Astrocyte (in vitro differentiated cells and primary cell): ENCODE measurements around the gene NENF. TPM values are rescaled to one million over a fixed set of nuclear protein-coding genes. Genes with fewer than 3 reads are reported as not detected.

Experiments used
- DNase-seq: peaks from one replicate; pipeline ENCODE4 v3.0.0-alpha.2; 2010; ENCODE audit warnings: low read depth
- FAIRE-seq: peaks from 2 replicates; lab custom pipeline; 2011; peaks lifted over from hg19 to GRCh38; lab: Jason Lieb, UNC
- H2AFZ ChIP-seq: 2 replicates; pipeline ENCODE4 v1.6.0; 2012; ENCODE audit warnings: low read depth, low read length, inconsistent platforms
- H3K27ac ChIP-seq: 2 replicates; pipeline ENCODE4 v1.5.1; 2011; ENCODE audit warnings: low read depth, low read length, inconsistent platforms
- H3K27me3 ChIP-seq: 2 replicates; pipeline ENCODE4 v1.6.0; 2011; ENCODE audit warnings: low read length, inconsistent platforms; ENCODE audit not compliant: insufficient read depth
- H3K36me3 ChIP-seq: 2 replicates; pipeline ENCODE4 v1.5.1; 2011; ENCODE audit warnings: low read length, inconsistent platforms; ENCODE audit not compliant: insufficient read depth
- H3K4me1 ChIP-seq: 2 replicates; pipeline ENCODE4 v1.5.1; 2011; ENCODE audit warnings: low read length, inconsistent platforms; ENCODE audit not compliant: insufficient read depth
- H3K4me2 ChIP-seq: 2 replicates; pipeline ENCODE4 v1.6.0; 2012; ENCODE audit warnings: low read length, inconsistent platforms
- H3K4me3 ChIP-seq: 2 replicates; pipeline ENCODE4 v1.5.1; 2011; ENCODE audit warnings: low read depth, mild to moderate bottlenecking, low read length, inconsistent platforms; ENCODE audit not compliant: insufficient read depth
- H3K79me2 ChIP-seq: 2 replicates; pipeline ENCODE4 v1.6.0; 2012; ENCODE audit warnings: mild to moderate bottlenecking, low read length, inconsistent platforms; ENCODE audit not compliant: insufficient read depth
- H3K9ac ChIP-seq: 2 replicates; pipeline ENCODE4 v1.6.0; 2012; ENCODE audit warnings: mild to moderate bottlenecking, low read length, inconsistent platforms
- H3K9me3 ChIP-seq: 2 replicates; pipeline ENCODE4 v1.5.1; 2012; ENCODE audit warnings: low read depth, mild to moderate bottlenecking, low read length, inconsistent platforms; ENCODE audit not compliant: insufficient read depth
- H4K20me1 ChIP-seq: 2 replicates; pipeline ENCODE4 v1.6.0; 2012; ENCODE audit warnings: low read length, inconsistent platforms; ENCODE audit not compliant: insufficient read depth
- H3K27ac Mint-ChIP-seq: one replicate; pipeline ENCODE4 v1.8.0; 2021; ENCODE audit warnings: mild to moderate bottlenecking, mixed read lengths; ENCODE audit not compliant: unreplicated experiment
- H3K27me3 Mint-ChIP-seq: one replicate; pipeline ENCODE4 v1.8.0; 2021; ENCODE audit warnings: low read depth, mixed read lengths; ENCODE audit not compliant: unreplicated experiment
- H3K36me3 Mint-ChIP-seq: one replicate; pipeline ENCODE4 v1.8.0; 2021; ENCODE audit warnings: low read depth, mixed read lengths; ENCODE audit not compliant: unreplicated experiment
- H3K4me1 Mint-ChIP-seq: one replicate; pipeline ENCODE4 v1.8.0; 2021; ENCODE audit warnings: low read depth, mixed read lengths; ENCODE audit not compliant: unreplicated experiment
- H3K4me3 Mint-ChIP-seq: one replicate; pipeline ENCODE4 v1.8.0; 2021; ENCODE audit warnings: mild to moderate bottlenecking, moderate library complexity, mixed read lengths; ENCODE audit not compliant: unreplicated experiment
- H3K9me3 Mint-ChIP-seq: one replicate; pipeline ENCODE4 v1.8.0; 2021; ENCODE audit warnings: mild to moderate bottlenecking, mixed read lengths; ENCODE audit not compliant: unreplicated experiment
- CTCF ChIP-seq: IDR thresholded peaks from 2 replicates; pipeline ENCODE4 v1.5.1; 2011; ENCODE audit warnings: low read depth, mild to moderate bottlenecking, inconsistent platforms, low read length, moderate library complexity; ENCODE audit not compliant: insufficient read depth
- EZH2 ChIP-seq: IDR thresholded peaks from 2 replicates; pipeline ENCODE4 v1.6.1; 2012; ENCODE audit warnings: mild to moderate bottlenecking, low read length, inconsistent platforms; ENCODE audit not compliant: insufficient read depth
- total RNA-seq: library from RNA; stranded (reverse); gene quantifications from 2 replicates; pipeline ENCODE4 v1.2.1, GENCODE V29; 2021

Gene NENF
- total RNA-seq, 1 donor from 2014 or later, result 34.4 TPM

DNA sequence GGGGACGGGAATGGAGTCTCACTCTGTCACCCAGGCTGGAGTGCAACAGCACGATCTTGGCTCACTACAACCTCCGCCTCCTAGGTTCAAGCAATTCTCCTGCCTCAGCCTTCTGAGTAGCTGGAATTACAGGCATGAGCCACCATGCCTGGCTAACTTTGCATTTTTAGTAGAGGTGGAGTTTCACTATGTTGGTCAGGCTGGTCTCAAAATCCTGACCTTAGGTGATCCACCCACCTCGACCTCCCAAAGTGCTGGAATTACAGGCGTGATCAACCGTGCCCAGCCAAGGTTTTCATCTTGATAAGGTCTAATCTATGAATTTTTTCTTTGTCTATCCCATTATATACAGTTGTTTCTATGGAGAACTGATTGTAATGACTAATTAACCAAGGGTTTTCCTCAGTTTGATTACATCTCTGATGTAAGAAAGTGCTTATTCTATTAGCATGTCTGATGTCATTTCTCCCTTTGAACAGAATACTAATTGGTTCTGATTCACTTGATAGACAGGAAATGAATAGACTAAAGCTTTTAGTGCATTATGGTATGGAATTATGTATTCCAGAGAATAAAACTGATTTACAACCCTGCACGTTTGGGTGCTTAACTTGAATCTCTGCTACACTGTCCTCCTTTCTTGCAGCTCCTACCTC lies 29.9 kb upstream of the NENF start:
- H3K36me3 Mint-ChIP-seq, result peaks cover 34% of the 10 kb centered on the region

DNA sequence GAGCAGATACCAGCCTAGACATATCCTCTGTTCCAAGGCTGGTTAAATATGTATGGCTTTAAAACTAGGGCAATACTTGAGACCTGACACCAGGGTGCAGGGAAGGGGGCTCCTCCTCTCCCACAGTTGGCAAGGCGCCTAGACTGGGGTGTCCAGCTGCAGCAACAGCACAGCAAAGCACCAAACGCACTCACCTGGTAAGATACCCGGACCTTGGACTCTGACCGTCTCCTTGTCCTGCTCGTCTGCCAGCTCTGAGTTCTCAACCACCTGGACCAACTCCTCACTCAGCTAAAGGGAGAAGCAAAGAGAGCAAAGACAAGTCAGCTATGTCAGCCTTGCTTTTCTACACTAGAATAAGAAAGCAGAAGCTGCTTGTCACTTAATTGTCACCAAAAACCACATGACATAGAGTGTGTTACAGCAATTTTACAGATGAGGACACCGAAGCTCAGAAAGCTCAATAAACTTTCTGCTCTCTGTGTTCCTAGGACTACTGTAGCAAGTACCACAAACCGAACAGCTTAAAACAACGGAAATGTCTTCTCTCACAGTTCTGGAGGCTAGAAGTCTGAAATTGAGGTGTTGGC lies 22.4 kb upstream of the NENF start:
- Mint-ChIP-seq H3K4me3 (no peak overlapping the region), H3K27ac (no peak overlapping the region), H3K9me3 (peaks cover 8% of the 10 kb centered on the region), H3K27me3 (no peaks in the 10 kb centered on the region), H3K36me3 (peaks cover 43% of the 10 kb centered on the region), H3K4me1 (peaks cover 8% of the 10 kb centered on the region)
- Histone ChIP-seq H3K4me1 (peaks cover 7% of the 10 kb centered on the region), H3K27ac (no peak overlapping the region), H3K27me3 (no peaks in the 10 kb centered on the region), H3K79me2 (peaks cover 7% of the 10 kb centered on the region), H3K36me3 (peaks cover 9% of the 10 kb centered on the region), H3K9me3 (peaks cover 4% of the 10 kb centered on the region), H3K4me2 (no peak overlapping the region), H4K20me1 (peaks cover 18% of the 10 kb centered on the region), H3K4me3 (no peak overlapping the region), H2AFZ (no peak overlapping the region), H3K9ac (no peak overlapping the region)
- FAIRE-seq, result no peak
- no peak for TF ChIP-seq CTCF
- TF ChIP-seq EZH2, result no peak
- no peak for DNase-seq

More for the DNA sequence above, 29.9 kb upstream of the NENF start:
- Histone ChIP-seq H3K27ac (no peak overlapping the region), H3K4me2 (no peak overlapping the region), H3K27me3 (no peaks in the 10 kb centered on the region), H2AFZ (no peak overlapping the region), H3K4me3 (no peak overlapping the region), H3K9ac (no peak overlapping the region), H3K36me3 (no peaks in the 10 kb centered on the region), H3K9me3 (peaks cover 5% of the 10 kb centered on the region), H3K4me1 (peaks cover 3% of the 10 kb centered on the region), H3K79me2 (no peaks in the 10 kb centered on the region), H4K20me1 (no peaks in the 10 kb centered on the region)
- TF ChIP-seq CTCF (no peak), EZH2 (no peak)
- DNase-seq (no peak), FAIRE-seq (no peak)
- Mint-ChIP-seq H3K27ac (peak overlapping the region; percentile 18), H3K4me1 (peaks cover 4% of the 10 kb centered on the region), H3K27me3 (no peaks in the 10 kb centered on the region), H3K9me3 (peaks cover 6% of the 10 kb centered on the region), H3K4me3 (no peak overlapping the region)

DNA sequence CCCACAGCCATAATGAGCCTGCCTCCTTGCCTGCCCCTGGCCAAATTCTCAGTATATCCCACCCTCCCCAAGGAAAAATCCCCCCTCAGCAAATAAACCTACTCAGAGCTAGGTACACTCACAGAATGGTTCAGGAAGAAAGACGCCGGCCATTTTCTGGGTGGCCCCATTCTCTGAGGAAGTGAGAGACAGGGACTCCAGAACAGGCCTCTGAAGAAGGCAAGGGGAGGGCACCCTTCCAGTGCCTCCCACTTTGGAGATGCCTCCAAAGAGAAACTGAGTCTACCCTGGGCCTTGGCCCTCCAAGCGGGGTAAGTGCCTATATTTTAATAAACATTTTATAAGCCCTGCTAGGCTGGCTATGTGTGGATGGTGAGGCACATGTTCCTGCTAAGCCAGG lies 20.3 kb upstream of the NENF start:
- Mint-ChIP-seq H3K27me3 (no peaks in the 10 kb centered on the region), H3K9me3 (peaks cover 7% of the 10 kb centered on the region), H3K4me1 (peaks cover 8% of the 10 kb centered on the region), H3K4me3 (no peak overlapping the region), H3K27ac (no peak overlapping the region), H3K36me3 (peaks cover 30% of the 10 kb centered on the region)
- H3K27me3 ChIP-seq, result no peaks in the 10 kb centered on the region
- no peak overlapping the region for H2AFZ ChIP-seq
- H3K36me3 ChIP-seq, result peaks cover 9% of the 10 kb centered on the region
- H3K4me2 ChIP-seq, result no peak overlapping the region
- no peak overlapping the region for H3K9ac ChIP-seq
- H3K9me3 ChIP-seq, result no peaks in the 10 kb centered on the region
- no peak overlapping the region for H3K4me3 ChIP-seq
- peaks cover 7% of the 10 kb centered on the region for H3K79me2 ChIP-seq
- DNase-seq (no peak), FAIRE-seq (no peak)
- TF ChIP-seq CTCF (no peak), EZH2 (no peak)
- peaks cover 18% of the 10 kb centered on the region for H4K20me1 ChIP-seq
- peaks cover 7% of the 10 kb centered on the region for H3K4me1 ChIP-seq
- H3K27ac ChIP-seq, result no peak overlapping the region
